Neural cell (in vitro differentiated cells): Measurements from ENCODE around the gene PHTF2. TPM values are rescaled to one million over a fixed set of nuclear protein-coding genes. Genes with fewer than 3 reads are reported as not detected.
A peak's percentile ranks its signal among the peaks of the same experiment; 100 is the strongest.

Source experiments
- H2AFZ ChIP-seq: fragments of 200-600, 300-800 bp; sonication (generic), shearing (Covaris generic); 2 replicates; pipeline ENCODE4 v1.6.0; 2014; ENCODE audit warnings: low read depth, mild to moderate bottlenecking, antibody characterized with exemption, low read length, moderate library complexity
- H3F3A ChIP-seq: fragments of 200-600 bp; shearing (Covaris generic); 2 replicates; pipeline ENCODE4 v1.6.1; 2016; ENCODE audit warnings: mild to moderate bottlenecking, moderate library complexity, mixed read lengths, antibody characterized with exemption, low read length; ENCODE audit not compliant: insufficient read depth, poor library complexity, severe bottlenecking
- H3K27ac ChIP-seq: fragments of 200-600, 300-800 bp; sonication (generic), shearing (Covaris generic); 2 replicates; pipeline ENCODE4 v1.5.1; 2014; ENCODE audit warnings: mild to moderate bottlenecking, low read length, moderate library complexity
- H3K27me3 ChIP-seq: fragments of 300-800, 200-600 bp; sonication (generic), shearing (Covaris generic); 2 replicates; pipeline ENCODE4 v1.6.0; 2014; ENCODE audit warnings: mild to moderate bottlenecking, low read depth, low read length, moderate library complexity; ENCODE audit not compliant: insufficient read depth
- H3K36me3 ChIP-seq: fragments of 300-800, 200-600 bp; sonication (generic), shearing (Covaris generic); 2 replicates; pipeline ENCODE4 v1.5.1; 2014; ENCODE audit warnings: mild to moderate bottlenecking, antibody characterized with exemption, low read length, moderate library complexity; ENCODE audit not compliant: insufficient read depth
- H3K4me2 ChIP-seq: fragments of 300-800, 200-600 bp; sonication (generic), shearing (Covaris generic); 2 replicates; pipeline ENCODE4 v1.6.0; 2014; ENCODE audit warnings: mild to moderate bottlenecking, low read length
- H3K4me3 ChIP-seq: fragments of 300-800, 200-600 bp; sonication (generic), shearing (Covaris generic); 2 replicates; pipeline ENCODE4 v1.5.1; 2014; ENCODE audit warnings: mild to moderate bottlenecking, low read length, moderate library complexity
- H3K79me2 ChIP-seq: fragments of 200-600 bp; shearing (Covaris generic); replicated peaks from 2 replicates; pipeline ENCODE4 v1.6.0; 2014; ENCODE audit warnings: mild to moderate bottlenecking, low read length, moderate library complexity; ENCODE audit not compliant: insufficient read depth
- H3K9ac ChIP-seq: fragments of 300-800, 200-600 bp; sonication (generic), shearing (Covaris generic); 2 replicates; pipeline ENCODE4 v1.6.1; 2016; ENCODE audit warnings: mild to moderate bottlenecking, low read length, mixed read lengths
- H3K9me2 ChIP-seq: fragments of 200-600 bp; shearing (Covaris generic); 2 replicates; pipeline ENCODE4 v1.6.1; 2016; ENCODE audit warnings: mild to moderate bottlenecking, low read length, mixed read lengths; ENCODE audit not compliant: insufficient read depth
- H3K9me3 ChIP-seq: fragments of 200-600, 300-800 bp; sonication (generic), shearing (Covaris generic); 2 replicates; pipeline ENCODE4 v1.6.1; 2016; ENCODE audit warnings: mild to moderate bottlenecking, mixed run types, low read length, moderate library complexity, mixed read lengths
- H4K20me1 ChIP-seq: fragments of 200-600 bp; shearing (Covaris generic); 2 replicates; pipeline ENCODE4 v1.6.1; 2016; ENCODE audit warnings: mild to moderate bottlenecking, mixed run types; ENCODE audit not compliant: insufficient read depth
- EP300 ChIP-seq: fragments of 450-650 bp; conservative IDR thresholded peaks from 2 replicates; pipeline ENCODE4 v1.6.1; 2014; ENCODE audit warnings: antibody characterized with exemption, mild to moderate bottlenecking, moderate library complexity; ENCODE audit not compliant: poor library complexity, severe bottlenecking
- EZH2 ChIP-seq: fragments of 200-600, 300-800 bp; shearing (Covaris generic), sonication (generic); IDR thresholded peaks from 2 replicates; pipeline ENCODE4 v1.6.1; 2014; ENCODE audit warnings: antibody characterized with exemption, low read length, borderline replicate concordance, mild to moderate bottlenecking; ENCODE audit not compliant: insufficient read depth, poor library complexity, severe bottlenecking
- MXI1 ChIP-seq: fragments of 450-650 bp; conservative IDR thresholded peaks from 2 replicates; pipeline ENCODE4 v1.6.1; 2014; ENCODE audit warnings: antibody characterized with exemption, mild to moderate bottlenecking; ENCODE audit not compliant: poor library complexity, severe bottlenecking
- RAD21 ChIP-seq: fragments of 450-650 bp; conservative IDR thresholded peaks from 2 replicates; pipeline ENCODE4 v1.6.1; 2014; ENCODE audit warnings: antibody characterized with exemption, mild to moderate bottlenecking, moderate library complexity
- SMC3 ChIP-seq: fragments of 450-650 bp; conservative IDR thresholded peaks from 2 replicates; pipeline ENCODE4 v1.6.1; 2014; ENCODE audit warnings: antibody characterized with exemption, mild to moderate bottlenecking, moderate library complexity; ENCODE audit not compliant: poor library complexity
- TAF1 ChIP-seq: IDR thresholded peaks from 2 replicates; pipeline ENCODE4 v1.6.1; 2012; ENCODE audit warnings: low read depth
- polyA plus RNA-seq: library from polyadenylated mRNA; depleted of rRNA; stranded (reverse); fragments of >200 nt; gene quantifications from 2 replicates; pipeline ENCODE4 v1.2.3, GENCODE V29; 2014
- TF ChIP-seq, protein P1 (sequence below): IDR thresholded peaks from 2 replicates; pipeline ENCODE4 v1.6.1; 2012; ENCODE audit warnings: borderline replicate concordance
- TF ChIP-seq, protein P2 (sequence below): fragments of 450-650 bp; IDR thresholded peaks from 2 replicates; pipeline ENCODE4 v1.5.1; 2014; ENCODE audit warnings: antibody characterized with exemption, mild to moderate bottlenecking, moderate library complexity; ENCODE audit not compliant: poor library complexity, severe bottlenecking

PHTF2 gene
- polyA plus RNA-seq, 1 donor from 2014 or later = 34.4 TPM

DNA sequence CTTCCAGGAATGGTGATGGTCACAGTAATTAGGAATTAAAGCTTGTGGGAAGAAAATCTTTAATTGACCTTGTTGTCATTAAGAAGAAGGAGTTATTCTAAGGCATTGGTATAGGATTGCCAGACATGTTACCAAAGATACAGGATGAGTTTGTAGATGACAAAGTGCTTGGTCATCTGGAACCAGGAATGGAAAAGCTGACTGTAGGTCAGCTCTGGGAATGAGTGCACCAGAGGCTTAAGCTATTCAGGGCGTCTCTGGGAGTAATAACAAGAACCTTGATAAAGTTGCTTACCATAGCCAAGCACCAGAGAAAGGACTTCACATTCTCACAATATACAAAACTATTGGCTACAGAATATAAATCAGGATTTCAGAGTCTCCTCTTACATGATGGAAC lies 89.0 kb downstream of the PHTF2 start:
- Histone ChIP-seq H3K4me3 (no peak overlapping the region), H3K27me3 (no peaks in the 10 kb centered on the region), H2AFZ (no peak overlapping the region), H3K9me2 (no peaks in the 10 kb centered on the region), H3K9me3 (no peaks in the 10 kb centered on the region), H3K9ac (no peak overlapping the region), H3F3A (no peaks in the 10 kb centered on the region), H3K36me3 (no peaks in the 10 kb centered on the region), H3K27ac (no peak overlapping the region), H4K20me1 (no peaks in the 10 kb centered on the region), H3K4me2 (no peak overlapping the region), H3K79me2 (no peaks in the 10 kb centered on the region)
- TF ChIP-seq EZH2 (no peak), RAD21 (no peak)

DNA sequence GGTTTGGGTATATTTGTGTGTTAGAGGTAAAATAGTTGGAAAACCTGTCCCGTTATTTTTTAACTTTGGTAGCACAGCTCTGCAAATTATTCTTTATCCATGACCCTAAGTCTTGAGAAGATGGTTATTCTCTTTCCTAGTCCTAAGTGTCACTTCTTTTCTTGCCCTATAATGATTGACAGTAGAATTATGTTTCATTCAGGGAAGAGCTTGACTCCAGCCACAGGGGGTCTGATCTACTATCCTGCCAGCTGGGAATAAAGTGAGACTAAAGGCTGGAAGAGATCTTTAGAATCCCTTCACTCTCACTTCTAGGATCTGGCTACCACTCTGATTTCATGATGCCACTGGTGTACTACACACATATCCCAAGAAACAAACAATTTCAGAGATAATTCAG lies 90.4 kb downstream of the PHTF2 start:
- H3K9me2 ChIP-seq = no peaks in the 10 kb centered on the region
- H3K27me3 ChIP-seq = no peaks in the 10 kb centered on the region
- no peaks in the 10 kb centered on the region for H4K20me1 ChIP-seq
- no peaks in the 10 kb centered on the region for H3K36me3 ChIP-seq
- no peaks in the 10 kb centered on the region for H3K79me2 ChIP-seq
- H2AFZ ChIP-seq = no peak overlapping the region
- no peak overlapping the region for H3K4me3 ChIP-seq
- H3K4me2 ChIP-seq = no peak overlapping the region
- TF ChIP-seq, protein P1, sequence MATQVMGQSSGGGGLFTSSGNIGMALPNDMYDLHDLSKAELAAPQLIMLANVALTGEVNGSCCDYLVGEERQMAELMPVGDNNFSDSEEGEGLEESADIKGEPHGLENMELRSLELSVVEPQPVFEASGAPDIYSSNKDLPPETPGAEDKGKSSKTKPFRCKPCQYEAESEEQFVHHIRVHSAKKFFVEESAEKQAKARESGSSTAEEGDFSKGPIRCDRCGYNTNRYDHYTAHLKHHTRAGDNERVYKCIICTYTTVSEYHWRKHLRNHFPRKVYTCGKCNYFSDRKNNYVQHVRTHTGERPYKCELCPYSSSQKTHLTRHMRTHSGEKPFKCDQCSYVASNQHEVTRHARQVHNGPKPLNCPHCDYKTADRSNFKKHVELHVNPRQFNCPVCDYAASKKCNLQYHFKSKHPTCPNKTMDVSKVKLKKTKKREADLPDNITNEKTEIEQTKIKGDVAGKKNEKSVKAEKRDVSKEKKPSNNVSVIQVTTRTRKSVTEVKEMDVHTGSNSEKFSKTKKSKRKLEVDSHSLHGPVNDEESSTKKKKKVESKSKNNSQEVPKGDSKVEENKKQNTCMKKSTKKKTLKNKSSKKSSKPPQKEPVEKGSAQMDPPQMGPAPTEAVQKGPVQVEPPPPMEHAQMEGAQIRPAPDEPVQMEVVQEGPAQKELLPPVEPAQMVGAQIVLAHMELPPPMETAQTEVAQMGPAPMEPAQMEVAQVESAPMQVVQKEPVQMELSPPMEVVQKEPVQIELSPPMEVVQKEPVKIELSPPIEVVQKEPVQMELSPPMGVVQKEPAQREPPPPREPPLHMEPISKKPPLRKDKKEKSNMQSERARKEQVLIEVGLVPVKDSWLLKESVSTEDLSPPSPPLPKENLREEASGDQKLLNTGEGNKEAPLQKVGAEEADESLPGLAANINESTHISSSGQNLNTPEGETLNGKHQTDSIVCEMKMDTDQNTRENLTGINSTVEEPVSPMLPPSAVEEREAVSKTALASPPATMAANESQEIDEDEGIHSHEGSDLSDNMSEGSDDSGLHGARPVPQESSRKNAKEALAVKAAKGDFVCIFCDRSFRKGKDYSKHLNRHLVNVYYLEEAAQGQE = no peak
- TF ChIP-seq EP300 (peak; percentile 15), TAF1 (no peak), RAD21 (no peak)
- TF ChIP-seq, protein P2, sequence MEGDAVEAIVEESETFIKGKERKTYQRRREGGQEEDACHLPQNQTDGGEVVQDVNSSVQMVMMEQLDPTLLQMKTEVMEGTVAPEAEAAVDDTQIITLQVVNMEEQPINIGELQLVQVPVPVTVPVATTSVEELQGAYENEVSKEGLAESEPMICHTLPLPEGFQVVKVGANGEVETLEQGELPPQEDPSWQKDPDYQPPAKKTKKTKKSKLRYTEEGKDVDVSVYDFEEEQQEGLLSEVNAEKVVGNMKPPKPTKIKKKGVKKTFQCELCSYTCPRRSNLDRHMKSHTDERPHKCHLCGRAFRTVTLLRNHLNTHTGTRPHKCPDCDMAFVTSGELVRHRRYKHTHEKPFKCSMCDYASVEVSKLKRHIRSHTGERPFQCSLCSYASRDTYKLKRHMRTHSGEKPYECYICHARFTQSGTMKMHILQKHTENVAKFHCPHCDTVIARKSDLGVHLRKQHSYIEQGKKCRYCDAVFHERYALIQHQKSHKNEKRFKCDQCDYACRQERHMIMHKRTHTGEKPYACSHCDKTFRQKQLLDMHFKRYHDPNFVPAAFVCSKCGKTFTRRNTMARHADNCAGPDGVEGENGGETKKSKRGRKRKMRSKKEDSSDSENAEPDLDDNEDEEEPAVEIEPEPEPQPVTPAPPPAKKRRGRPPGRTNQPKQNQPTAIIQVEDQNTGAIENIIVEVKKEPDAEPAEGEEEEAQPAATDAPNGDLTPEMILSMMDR = no peak
- H3K9me3 ChIP-seq = no peaks in the 10 kb centered on the region
- no peaks in the 10 kb centered on the region for H3F3A ChIP-seq
- no peak overlapping the region for H3K9ac ChIP-seq
- H3K27ac ChIP-seq = peak overlapping the region; percentile 17

DNA sequence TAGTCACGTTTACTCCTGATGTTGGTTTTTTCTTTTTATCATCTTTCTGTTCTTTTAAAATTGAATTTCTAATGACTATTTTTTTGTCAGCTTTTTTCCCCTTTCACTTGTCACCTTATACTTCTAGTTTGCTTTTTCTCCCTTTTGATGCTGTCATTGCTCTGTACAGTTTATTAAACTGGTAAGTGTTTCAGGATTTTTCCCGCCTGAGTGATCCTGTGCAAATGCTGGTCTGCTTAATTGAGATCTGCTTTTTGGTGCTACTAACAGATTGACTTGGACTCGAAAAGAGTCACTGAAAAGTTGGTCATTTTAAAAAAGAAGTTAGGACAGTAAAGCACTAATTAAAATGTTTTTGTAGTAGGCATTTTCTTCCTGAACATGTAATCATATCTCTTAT lies 95.2 kb downstream of the PHTF2 start:
- no peaks in the 10 kb centered on the region for H3K9me3 ChIP-seq
- no peaks in the 10 kb centered on the region for H4K20me1 ChIP-seq
- H2AFZ ChIP-seq = no peak overlapping the region
- no peak overlapping the region for H3K27ac ChIP-seq
- H3K4me2 ChIP-seq = peak overlapping the region; percentile 33
- peak overlapping the region; percentile 16 for H3K4me3 ChIP-seq
- H3K27me3 ChIP-seq = no peaks in the 10 kb centered on the region
- no peaks in the 10 kb centered on the region for H3K79me2 ChIP-seq
- no peaks in the 10 kb centered on the region for H3K9me2 ChIP-seq
- TF ChIP-seq, protein P1 = no peak
- TF ChIP-seq MXI1 = no peak
- no peak for TF ChIP-seq SMC3
- no peak for TF ChIP-seq EZH2
- no peak for TF ChIP-seq RAD21
- TF ChIP-seq, protein P2 = no peak
- peaks cover 7% of the 10 kb centered on the region for H3F3A ChIP-seq
- H3K36me3 ChIP-seq = no peaks in the 10 kb centered on the region
- no peak overlapping the region for H3K9ac ChIP-seq
